Measurements from ENCODE around the gene LY86. TPM values are rescaled to one million over a fixed set of nuclear protein-coding genes. Genes with fewer than 3 reads are reported as not detected.
A peak's percentile ranks its signal among the peaks of the same experiment; 100 is the strongest.

Gene LY86
- total RNA-seq, 2 experiments from 2014 or later: 1.3 to 2.1 TPM

- ChIA-PET POLR2A (interaction anchor here (1.4 kb wide), 1 partner anchor 1403 kb away, joined by 7 read pairs; no protein-coding TSS in a partner anchor), CTCF (interaction anchor here (0.6 to 1.9 kb wide), 17 partner anchors 9 to 1404 kb away, joined by 3 to 15 read pairs (median 4); no protein-coding TSS in a partner anchor)
- H3K9me3 ChIP-seq (ENCODE audit: control insufficient read depth in 1 of 2, insufficient read depth in 1 of 2, low read length in 2 of 2): peaks cover 0 to 24% of the 10 kb centered on the region in 2 experiments
- DNase-seq (peak; percentile 70 to 89 (median 77)), ATAC-seq (ENCODE audit: poor library complexity) (peak; percentile 90)
- H3K27ac ChIP-seq (ENCODE audit: low read depth in 1 of 2, low read length in 2 of 2): no peak overlapping the region
- H3K4me1 Mint-ChIP-seq (ENCODE audit: low read depth): peaks cover 5% of the 10 kb centered on the region
- peak overlapping the region; percentile 59 for H3K4me3 Mint-ChIP-seq
- peak overlapping the region; percentile 51 for H3K4me3 ChIP-seq (ENCODE audit: low read length)
- intact Hi-C loops (cut with DNase I, micrococcal nuclease): loop anchor here (1.0 to 10.0 kb wide), 3 partner anchors 232 to 1404 kb away; no protein-coding TSS in a partner anchor
- peak; percentile 94 for TF ChIP-seq CTCF (IDR thresholded peaks at IDR 0.05)
- H3K36me3 ChIP-seq (ENCODE audit: insufficient read depth, low read length): no peaks in the 10 kb centered on the region
- peaks cover 25 to 34% of the 10 kb centered on the region in 2 experiments for H3K27me3 ChIP-seq (ENCODE audit: control insufficient read depth in 1 of 2, insufficient read depth in 2 of 2, low read length in 2 of 2)
- peaks cover 54% of the 10 kb centered on the region for H3K27me3 Mint-ChIP-seq
- no peaks in the 10 kb centered on the region for H3K36me3 Mint-ChIP-seq (ENCODE audit: low read depth)
- H3K9me3 Mint-ChIP-seq: no peaks in the 10 kb centered on the region
- peaks cover 13% of the 10 kb centered on the region for H3K4me1 ChIP-seq (ENCODE audit: insufficient read depth, low read length)
- H3K27ac Mint-ChIP-seq: no peak overlapping the region
These were observed 41.2 kb upstream of the LY86 start for GRCh38 chr6:6547110-6547879.

- intact Hi-C loops (cut with DNase I, micrococcal nuclease): loop anchor here (2.0 to 5.0 kb wide), 3 partner anchors 59 to 686 kb away; no protein-coding TSS in a partner anchor
- Mint-ChIP-seq H3K27me3 (no peaks in the 10 kb centered on the region), H3K4me1 (ENCODE audit: low read depth) (peaks cover 16% of the 10 kb centered on the region), H3K4me3 (no peak overlapping the region), H3K27ac (no peak overlapping the region), H3K36me3 (ENCODE audit: low read depth) (no peaks in the 10 kb centered on the region), H3K9me3 (no peaks in the 10 kb centered on the region)
- Histone ChIP-seq H3K9me3 (ENCODE audit: control insufficient read depth in 1 of 2, insufficient read depth in 1 of 2, low read length in 2 of 2) (no peaks in the 10 kb centered on the region), H3K4me1 (ENCODE audit: insufficient read depth, low read length) (no peaks in the 10 kb centered on the region), H3K27me3 (ENCODE audit: control insufficient read depth in 1 of 2, insufficient read depth in 2 of 2, low read length in 2 of 2) (no peaks in the 10 kb centered on the region), H3K36me3 (ENCODE audit: insufficient read depth, low read length) (no peaks in the 10 kb centered on the region), H3K27ac (ENCODE audit: low read depth in 1 of 2, low read length in 2 of 2) (no peak overlapping the region), H3K4me3 (ENCODE audit: low read length) (no peak overlapping the region)
- ChIA-PET POLR2A (interaction anchor here (1.0 kb wide), 1 partner anchor 54 kb away, joined by 3 read pairs; no protein-coding TSS in a partner anchor), CTCF (interaction anchor here (1.0 to 2.0 kb wide), 4 partner anchors 9 to 165 kb away, joined by 3 to 8 read pairs (median 4); no protein-coding TSS in a partner anchor)
- DNase-seq: no peak
- no peak for ATAC-seq (ENCODE audit: poor library complexity)
- TF ChIP-seq CTCF (IDR thresholded peaks at IDR 0.05): no peak
These were observed 32.3 kb upstream of the LY86 start for GRCh38 chr6:6556161-6556737.

GRCh38 chr6:6556738-6557503, 31.6 kb upstream of the LY86 start:
- H3K9me3 Mint-ChIP-seq: no peaks in the 10 kb centered on the region
- H3K27me3 ChIP-seq (ENCODE audit: control insufficient read depth in 1 of 2, insufficient read depth in 2 of 2, low read length in 2 of 2): no peaks in the 10 kb centered on the region
- ATAC-seq (ENCODE audit: poor library complexity): peak; percentile 76
- no peaks in the 10 kb centered on the region for H3K36me3 ChIP-seq (ENCODE audit: insufficient read depth, low read length)
- H3K9me3 ChIP-seq (ENCODE audit: control insufficient read depth in 1 of 2, insufficient read depth in 1 of 2, low read length in 2 of 2): no peaks in the 10 kb centered on the region
- peaks cover 16% of the 10 kb centered on the region for H3K4me1 Mint-ChIP-seq (ENCODE audit: low read depth)
- ChIA-PET POLR2A (interaction anchor here (1.0 kb wide), 1 partner anchor 53 kb away, joined by 3 read pairs; no protein-coding TSS in a partner anchor), CTCF (interaction anchor here (1.0 to 2.0 kb wide), 4 partner anchors 10 to 164 kb away, joined by 3 to 8 read pairs (median 4); no protein-coding TSS in a partner anchor)
- H3K4me3 ChIP-seq (ENCODE audit: low read length): no peak overlapping the region
- H3K27me3 Mint-ChIP-seq: no peaks in the 10 kb centered on the region
- intact Hi-C loops (cut with DNase I, micrococcal nuclease): loop anchor here (2.0 to 5.0 kb wide), 3 partner anchors 58 to 685 kb away; no protein-coding TSS in a partner anchor
- H3K27ac Mint-ChIP-seq: no peak overlapping the region
- no peaks in the 10 kb centered on the region for H3K36me3 Mint-ChIP-seq (ENCODE audit: low read depth)
- no peaks in the 10 kb centered on the region for H3K4me1 ChIP-seq (ENCODE audit: insufficient read depth, low read length)
- DNase-seq: peak in 13 of 14 experiments; percentile 9 to 71 (median 26)
- peak; percentile 93 for TF ChIP-seq CTCF (IDR thresholded peaks at IDR 0.05)
- no peak overlapping the region for H3K27ac ChIP-seq (ENCODE audit: low read depth in 1 of 2, low read length in 2 of 2)
- H3K4me3 Mint-ChIP-seq: no peak overlapping the region
